Measurements from ENCODE around the gene AKIRIN2.
"Not testable (repeated sequence)": the region's sequence is repeated elsewhere in the genome, so short reads cannot be mapped to it uniquely, and the experiment has no call there.

AKIRIN2 gene

GRCh38 chr6:87716928-87717614 lies 15.0 kb upstream of the AKIRIN2 start:
- no peak for DNase-seq

GRCh38 chr6:87714093-87714842 lies 12.2 kb upstream of the AKIRIN2 start:
- peak; percentile 81 for DNase-seq

- not testable (repeated sequence) for DNase-seq
Measured at GRCh38 chr6:87712713-87713112, 10.7 kb upstream of the AKIRIN2 start.

GRCh38 chr6:87710090-87710489 lies 8.1 kb upstream of the AKIRIN2 start:
- peak; percentile 78 for DNase-seq

- DNase-seq = not testable (repeated sequence)
Measured at GRCh38 chr6:87708581-87709427, 6.8 kb upstream of the AKIRIN2 start.

GRCh38 chr6:87706187-87706966 lies 4.3 kb upstream of the AKIRIN2 start:
- no peak for DNase-seq

GRCh38 chr6:87705070-87705691 lies 3.1 kb upstream of the AKIRIN2 start:
- DNase-seq = peak; percentile 93

- DNase-seq = not testable (repeated sequence)
Measured at GRCh38 chr6:87703039-87703438, 1.0 kb upstream of the AKIRIN2 start.

GRCh38 chr6:87702589-87702945 lies 534 bp upstream of the AKIRIN2 start:
- no peak for DNase-seq

- no peak for DNase-seq
Measured at GRCh38 chr6:87701344-87701675, 723 bp downstream of the AKIRIN2 start.

- DNase-seq = peak; percentile 74
Measured at GRCh38 chr6:87700397-87701343, 1.4 kb downstream of the AKIRIN2 start.

- no peak for DNase-seq
Measured at GRCh38 chr6:87699576-87699975, 2.5 kb downstream of the AKIRIN2 start.

GRCh38 chr6:87698547-87699006 lies 3.5 kb downstream of the AKIRIN2 start:
- peak; percentile 75 for DNase-seq

- no peak for DNase-seq
Measured at GRCh38 chr6:87697581-87698546, 4.2 kb downstream of the AKIRIN2 start.

- DNase-seq = not testable (repeated sequence)
Measured at GRCh38 chr6:87696817-87697216, 5.2 kb downstream of the AKIRIN2 start.

GRCh38 chr6:87692086-87692485 lies 9.9 kb downstream of the AKIRIN2 start:
- DNase-seq = no peak

GRCh38 chr6:87690441-87690840 lies 11.6 kb downstream of the AKIRIN2 start:
- DNase-seq = no peak

GRCh38 chr6:87687893-87688292 lies 14.1 kb downstream of the AKIRIN2 start:
- DNase-seq = not testable (repeated sequence)

GRCh38 chr6:87687296-87687695 lies 14.7 kb downstream of the AKIRIN2 start:
- no peak for DNase-seq

All from activated CD4-positive, alpha-beta T cell treated with anti-CD3 and anti-CD28 coated beads, Interleukin-2, amount 50 U/mL, for 16 hours (primary cell).